Gastroesophageal sphincter (tissue), 4 donors: ENCODE data around the gene THSD4. TPM values are rescaled to one million over a fixed set of nuclear protein-coding genes. Genes with fewer than 3 reads are reported as not detected.

ENCODE experiments used
- ATAC-seq: fragments of 150-250 bp; one replicate; pipeline ENCODE4 v1.9.1; 2016; ENCODE audit warnings: mild to moderate bottlenecking, moderate library complexity
- H3K27ac ChIP-seq, 4 donors: fragments of 200-600 bp; sonication (generic) in 3 of 4; 1 replicate in 3 of 4; 2 replicates in 1 of 4; pipeline ENCODE4 v1.5.1; 2016 to 2019
- H3K27me3 ChIP-seq: fragments of 200-600 bp; sonication (generic); one replicate; pipeline ENCODE4 v1.5.1; 2019
- H3K36me3 ChIP-seq, 2 donors: fragments of 200-600 bp; sonication (generic); one replicate each; pipeline ENCODE4 v1.5.1; 2019; ENCODE audit warnings: control low read depth in 1 of 2
- H3K4me1 ChIP-seq, 3 donors: fragments of 200-600 bp; sonication (generic); 1 replicate in 2 of 3; 2 replicates in 1 of 3; pipeline ENCODE4 v1.5.1; 2016 to 2019; ENCODE audit warnings: control low read depth in 2 of 3
- H3K4me3 ChIP-seq, 2 donors: fragments of 200-600 bp; sonication (generic); one replicate each; pipeline ENCODE4 v1.5.1; 2019; ENCODE audit warnings: mild to moderate bottlenecking in 1 of 2, moderate library complexity in 1 of 2
- H3K9me3 ChIP-seq, 3 donors: fragments of 200-600 bp; sonication (generic); one replicate each; pipeline ENCODE4 v1.5.1; 2017 to 2019; ENCODE audit warnings: control low read depth in 2 of 3
- EP300 ChIP-seq: sonication (generic); formaldehyde crosslinking; IDR thresholded peaks from one replicate; pipeline ENCODE4 v1.6.1; 2017; ENCODE audit warnings: antibody characterized with exemption, mild to moderate bottlenecking
- POLR2A ChIP-seq, 2 donors: fragments of 450-650 bp; IDR thresholded peaks; one replicate each; pipeline ENCODE4 v1.6.1; 2017; ENCODE audit warnings: antibody characterized with exemption in 2 of 2, mild to moderate bottlenecking in 2 of 2, moderate library complexity in 1 of 2
- POLR2AphosphoS5 ChIP-seq: sonication (generic); formaldehyde crosslinking; IDR thresholded peaks from one replicate; pipeline ENCODE4 v1.6.1; 2017; ENCODE audit warnings: antibody characterized with exemption
- WGBS, 2 donors: methylation state at CpG; one replicate each; pipeline ENCODE4 v1.1.5; 2018; ENCODE audit warnings: low coverage in 1 of 2; 5-methylcytosine and 5-hydroxymethylcytosine counted together
- total RNA-seq, 4 donors: library from RNA; depleted of rRNA; stranded (reverse); fragments of >200 nt; gene quantifications; one replicate each; pipeline ENCODE4 v1.1.0, GENCODE V29; 2016
- TF ChIP-seq, protein P1 (sequence below), 4 experiments: fragments of 200-600 bp in 2 of 4; fragments of 450-650 bp in 2 of 4; sonication (generic) in 1 of 4; IDR thresholded peaks; one replicate each; pipeline ENCODE4 v1.5.1; 2017 to 2019; ENCODE audit warnings: antibody characterized with exemption in 4 of 4, mild to moderate bottlenecking in 2 of 4, moderate library complexity in 2 of 4

Gene THSD4
- total RNA-seq, 4 donors from 2014 or later, result 4.6 to 28.5 (median 17.6) TPM

DNA sequence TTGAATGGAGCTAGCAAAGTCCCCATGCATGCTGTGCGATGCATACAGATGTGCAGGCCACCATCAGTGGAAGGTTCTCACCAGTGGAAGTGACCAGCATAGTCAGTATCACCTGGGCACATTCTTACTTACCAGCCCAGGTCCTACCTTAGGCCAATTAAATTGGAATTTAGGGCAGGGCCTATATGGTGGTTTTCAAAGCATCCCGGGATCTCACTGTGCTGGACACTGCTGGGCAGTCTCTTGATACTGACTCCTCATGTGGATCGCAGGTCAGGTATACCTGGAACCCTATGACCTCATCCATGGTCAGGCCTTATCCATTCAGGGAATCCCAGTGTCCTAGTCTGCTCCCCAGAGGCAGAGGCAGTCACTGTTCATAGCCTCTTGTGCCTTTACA is 358.5 kb downstream of the THSD4 start:
- no peak for ATAC-seq
- H3K27ac ChIP-seq, result no peak overlapping the region
- H3K27me3 ChIP-seq, result no peaks in the 10 kb centered on the region
- TF ChIP-seq POLR2AphosphoS5 (no peak), POLR2A (IDR thresholded peaks at IDR 0.05) (no peak), EP300 (no peak)
- TF ChIP-seq, protein P1, sequence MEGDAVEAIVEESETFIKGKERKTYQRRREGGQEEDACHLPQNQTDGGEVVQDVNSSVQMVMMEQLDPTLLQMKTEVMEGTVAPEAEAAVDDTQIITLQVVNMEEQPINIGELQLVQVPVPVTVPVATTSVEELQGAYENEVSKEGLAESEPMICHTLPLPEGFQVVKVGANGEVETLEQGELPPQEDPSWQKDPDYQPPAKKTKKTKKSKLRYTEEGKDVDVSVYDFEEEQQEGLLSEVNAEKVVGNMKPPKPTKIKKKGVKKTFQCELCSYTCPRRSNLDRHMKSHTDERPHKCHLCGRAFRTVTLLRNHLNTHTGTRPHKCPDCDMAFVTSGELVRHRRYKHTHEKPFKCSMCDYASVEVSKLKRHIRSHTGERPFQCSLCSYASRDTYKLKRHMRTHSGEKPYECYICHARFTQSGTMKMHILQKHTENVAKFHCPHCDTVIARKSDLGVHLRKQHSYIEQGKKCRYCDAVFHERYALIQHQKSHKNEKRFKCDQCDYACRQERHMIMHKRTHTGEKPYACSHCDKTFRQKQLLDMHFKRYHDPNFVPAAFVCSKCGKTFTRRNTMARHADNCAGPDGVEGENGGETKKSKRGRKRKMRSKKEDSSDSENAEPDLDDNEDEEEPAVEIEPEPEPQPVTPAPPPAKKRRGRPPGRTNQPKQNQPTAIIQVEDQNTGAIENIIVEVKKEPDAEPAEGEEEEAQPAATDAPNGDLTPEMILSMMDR (IDR thresholded peaks at IDR 0.05), result no peak
- H3K36me3 ChIP-seq, result no peaks in the 10 kb centered on the region
- no peak overlapping the region for H3K4me3 ChIP-seq
- no peaks in the 10 kb centered on the region for H3K9me3 ChIP-seq
- 80 to 83% methylated on average over 1 of the region's 3 CpGs for WGBS, 2 donors
- H3K4me1 ChIP-seq, result no peaks in the 10 kb centered on the region

DNA sequence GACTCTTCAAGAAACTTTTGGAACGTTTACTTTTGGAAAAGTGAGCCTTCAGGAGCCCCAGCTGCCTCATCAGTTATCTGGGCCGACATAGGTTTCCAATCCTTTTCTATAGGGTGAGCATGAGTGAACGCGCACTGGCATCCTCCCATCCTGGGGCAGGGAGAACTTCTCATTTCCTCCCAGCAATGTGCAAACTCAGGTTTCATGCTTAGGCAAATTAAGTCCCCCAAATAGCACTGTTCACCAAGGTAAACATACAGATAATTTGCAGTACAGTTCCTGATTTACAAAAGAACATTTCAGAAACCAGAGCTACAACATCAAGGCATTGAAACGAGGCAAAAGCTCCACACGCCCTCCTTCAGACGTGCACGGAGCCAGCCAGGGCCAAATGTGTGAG is 361.6 kb downstream of the THSD4 start:
- TF ChIP-seq POLR2A (IDR thresholded peaks at IDR 0.05) (no peak), POLR2AphosphoS5 (no peak)
- TF ChIP-seq, protein P1 (IDR thresholded peaks at IDR 0.05), result no peak
- ATAC-seq, result no peak
- H3K27ac ChIP-seq, result no peak overlapping the region
- no peaks in the 10 kb centered on the region for H3K27me3 ChIP-seq
- H3K4me3 ChIP-seq, result no peak overlapping the region
- H3K4me1 ChIP-seq, result no peaks in the 10 kb centered on the region
- H3K9me3 ChIP-seq, result no peaks in the 10 kb centered on the region
- H3K36me3 ChIP-seq, result no peaks in the 10 kb centered on the region
- 74 to 81% methylated on average over 3 to 6 of the region's 8 CpGs for WGBS, 2 donors

DNA sequence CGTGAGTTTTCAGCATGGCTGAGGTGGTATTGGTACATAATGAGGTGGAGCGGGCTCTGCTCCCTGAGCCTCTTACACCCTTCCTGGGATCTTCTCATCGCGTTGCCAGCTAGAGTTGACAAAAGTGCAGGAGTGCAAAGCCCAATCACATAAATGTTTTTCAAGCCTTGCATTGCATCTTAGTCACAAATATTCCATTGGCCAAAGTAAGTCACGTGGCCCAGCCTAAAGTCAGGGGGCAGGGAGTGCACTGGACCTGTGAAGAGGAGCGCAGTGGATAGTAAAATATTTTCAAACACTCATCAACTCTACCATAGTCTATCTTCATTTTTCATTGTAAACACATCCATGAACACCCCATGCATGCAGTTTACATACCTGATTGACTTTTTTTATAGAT is 365.3 kb downstream of the THSD4 start:
- H3K4me3 ChIP-seq, result no peak overlapping the region
- H3K36me3 ChIP-seq, result no peaks in the 10 kb centered on the region
- H3K4me1 ChIP-seq, result no peaks in the 10 kb centered on the region
- no peaks in the 10 kb centered on the region for H3K27me3 ChIP-seq
- TF ChIP-seq, protein P1 (IDR thresholded peaks at IDR 0.05), result no peak
- TF ChIP-seq POLR2AphosphoS5, result no peak
- no peak for TF ChIP-seq POLR2A (IDR thresholded peaks at IDR 0.05)
- no peak for TF ChIP-seq EP300
- no peak for ATAC-seq
- no peak overlapping the region for H3K27ac ChIP-seq
- no peaks in the 10 kb centered on the region for H3K9me3 ChIP-seq
- 74 to 80% methylated on average over 2 to 6 of the region's 6 CpGs for WGBS, 2 donors

DNA sequence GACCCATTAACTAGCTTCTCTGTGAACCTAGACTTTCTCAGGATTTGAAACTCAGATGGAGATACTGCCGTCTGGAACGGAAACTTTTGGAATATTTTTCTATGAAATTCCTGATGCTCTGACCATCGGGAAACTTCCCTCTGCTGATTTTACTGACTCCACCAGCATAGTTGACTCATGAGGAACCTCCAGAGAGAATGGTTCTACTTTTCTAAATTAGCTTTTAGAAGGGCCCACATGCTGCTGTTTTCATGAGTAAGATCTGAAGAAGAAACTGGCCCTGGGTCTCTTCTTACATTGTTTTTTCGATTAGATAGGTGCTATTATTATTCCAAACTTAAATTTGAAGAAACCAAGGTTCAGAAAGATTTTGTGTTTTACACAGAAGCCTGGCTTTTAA is 368.8 kb downstream of the THSD4 start:
- ATAC-seq, result no peak
- H3K27me3 ChIP-seq, result no peaks in the 10 kb centered on the region
- no peak for TF ChIP-seq EP300
- TF ChIP-seq, protein P1 (IDR thresholded peaks at IDR 0.05), result no peak
- no peak for TF ChIP-seq POLR2A (IDR thresholded peaks at IDR 0.05)
- TF ChIP-seq POLR2AphosphoS5, result no peak
- no peak overlapping the region for H3K27ac ChIP-seq
- H3K4me1 ChIP-seq, result no peaks in the 10 kb centered on the region
- H3K36me3 ChIP-seq, result no peaks in the 10 kb centered on the region
- no peak overlapping the region for H3K4me3 ChIP-seq
- 80 to 89% methylated on average over 1 to 4 of the region's 4 CpGs for WGBS, 2 donors
- no peaks in the 10 kb centered on the region for H3K9me3 ChIP-seq

DNA sequence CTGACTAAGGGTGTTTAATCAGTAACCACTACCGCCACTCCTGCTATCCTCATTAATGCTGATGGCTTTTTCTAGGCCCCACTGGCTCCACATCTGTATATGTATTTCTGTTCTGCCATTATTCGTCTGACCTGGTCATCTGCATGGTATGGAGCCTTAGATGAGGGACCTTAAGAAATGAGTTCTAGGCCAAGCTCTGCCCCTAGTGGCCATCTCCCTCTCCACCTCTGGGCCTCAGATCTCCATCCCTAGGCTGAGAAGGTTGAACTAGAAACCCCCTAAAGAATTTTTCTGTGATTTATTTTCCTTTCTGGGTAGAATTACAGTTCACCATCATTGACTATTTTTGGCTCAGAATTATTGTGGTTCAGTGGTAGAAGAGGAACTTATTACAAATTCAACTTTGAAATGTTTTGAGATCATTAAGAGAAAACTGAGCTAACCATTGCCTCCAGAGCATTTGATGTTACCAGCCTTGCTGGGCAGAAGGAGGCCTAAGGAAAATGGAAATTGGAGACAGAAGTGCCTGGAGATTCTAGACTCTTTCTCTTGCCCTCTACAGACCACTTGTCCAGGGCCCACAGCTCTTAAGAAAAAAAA is 369.9 kb downstream of the THSD4 start:
- TF ChIP-seq, protein P1 (IDR thresholded peaks at IDR 0.05), result no peak
- no peak for TF ChIP-seq POLR2AphosphoS5
- no peak for TF ChIP-seq EP300
- no peak for TF ChIP-seq POLR2A (IDR thresholded peaks at IDR 0.05)
- Histone ChIP-seq H3K27ac (no peak overlapping the region), H3K36me3 (no peaks in the 10 kb centered on the region), H3K4me3 (no peak overlapping the region), H3K4me1 (no peaks in the 10 kb centered on the region), H3K9me3 (no peaks in the 10 kb centered on the region), H3K27me3 (no peaks in the 10 kb centered on the region)
- no peak for ATAC-seq
- 85 to 100% methylated on average over 2 of the region's 2 CpGs for WGBS, 2 donors
